IPS-NIHi7 (cell line): Measurements from ENCODE around the gene CX3CL1.
A peak's percentile ranks its signal among the peaks of the same experiment; 100 is the strongest.
"Not testable (repeated sequence)": the region's sequence is repeated elsewhere in the genome, so short reads cannot be mapped to it uniquely, and the experiment has no call there.

Experiments used
- DNase-seq: peaks from one replicate; pipeline ENCODE4 v3.0.0; 2012; ENCODE audit warnings: mixed read lengths; ENCODE audit errors: extremely low spot score

The CX3CL1 gene

DNA sequence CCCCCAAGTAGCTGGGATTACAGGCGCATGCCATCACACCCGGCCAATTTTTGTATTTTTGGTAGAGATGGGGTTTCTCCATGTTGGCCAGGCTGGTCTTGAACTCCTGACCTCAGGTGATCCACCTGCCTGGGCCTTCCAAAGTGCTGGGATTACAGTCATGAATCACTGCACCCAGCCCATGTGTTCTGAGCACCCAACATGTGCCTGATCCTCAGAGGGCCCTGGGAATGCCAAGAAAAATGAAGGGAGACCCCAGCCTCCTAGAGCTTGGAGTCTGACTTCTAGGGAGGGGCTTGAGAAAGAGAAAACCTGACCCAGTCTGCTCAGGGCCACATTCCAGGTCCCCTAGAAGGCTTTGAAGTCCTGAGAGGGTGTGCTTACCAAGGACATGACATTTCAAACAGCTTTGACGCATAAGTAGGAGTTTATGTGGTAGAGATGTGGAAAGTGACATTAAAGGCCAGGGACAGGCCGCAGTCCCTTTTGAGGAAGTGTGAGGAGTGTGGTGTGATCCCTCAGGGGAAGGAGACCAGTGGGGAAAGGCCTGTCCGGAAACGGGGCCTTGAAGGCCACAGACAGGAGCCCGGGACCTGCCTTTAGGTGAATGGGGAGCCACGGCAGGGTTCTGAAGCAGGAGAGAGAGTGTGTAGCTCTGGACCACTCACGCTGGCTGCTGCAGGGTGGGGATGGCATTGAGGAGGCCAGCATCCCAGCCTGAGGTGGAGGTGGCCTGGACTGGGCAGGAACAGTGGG is 14.8 kb upstream of the CX3CL1 start:
- no peak for DNase-seq

DNA sequence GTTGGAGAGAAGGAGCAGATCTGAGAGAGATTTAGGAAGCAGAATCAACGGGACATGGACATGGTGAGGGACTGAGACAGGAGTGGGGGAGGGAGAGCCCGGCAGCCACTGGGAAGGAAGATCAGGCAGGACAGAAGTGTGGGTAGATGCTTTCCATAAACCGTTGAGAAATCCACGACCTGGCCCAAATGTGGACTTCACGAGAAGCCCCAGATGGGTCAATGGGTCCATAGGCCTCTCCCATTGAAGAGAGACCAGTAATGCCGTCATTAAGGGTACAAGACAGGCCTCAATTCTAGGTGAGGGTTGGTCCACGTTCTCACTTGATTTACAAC is 14.2 kb upstream of the CX3CL1 start:
- no peak for DNase-seq

DNA sequence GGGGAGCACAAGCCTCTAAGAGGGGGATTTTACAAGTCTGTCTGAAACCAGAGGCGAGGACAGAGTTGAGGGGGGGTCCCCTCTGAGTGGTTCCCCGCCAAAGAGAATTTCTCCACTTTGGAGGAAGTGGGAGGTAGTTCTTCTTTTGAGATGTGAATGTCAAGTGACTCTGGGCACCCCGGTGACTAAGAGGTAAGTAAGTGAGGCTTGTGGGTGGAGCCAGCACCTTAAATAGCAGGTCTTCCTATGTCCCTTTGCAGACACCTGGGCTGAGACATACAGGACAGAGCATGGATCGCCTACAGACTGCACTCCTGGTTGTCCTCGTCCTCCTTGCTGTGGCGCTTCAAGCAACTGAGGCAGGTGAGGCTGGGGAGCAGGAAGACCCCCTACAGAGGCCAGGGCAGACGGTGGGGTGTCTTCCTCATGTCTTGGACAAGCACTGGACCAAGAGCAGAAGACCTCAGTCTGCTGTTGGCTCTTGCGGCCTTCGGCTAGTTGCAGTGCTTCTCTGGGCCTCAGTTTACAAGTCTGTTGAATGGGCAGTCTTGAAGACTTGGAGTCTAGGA is 13.7 kb upstream of the CX3CL1 start, which contains the start of gene CCL22:
Gene CCL22 (plus strand): TSS at position 257 of the 569 bp plus-strand sequence. CDS start 34 bp downstream, at position 291.
- peak; percentile 24 for DNase-seq

DNA sequence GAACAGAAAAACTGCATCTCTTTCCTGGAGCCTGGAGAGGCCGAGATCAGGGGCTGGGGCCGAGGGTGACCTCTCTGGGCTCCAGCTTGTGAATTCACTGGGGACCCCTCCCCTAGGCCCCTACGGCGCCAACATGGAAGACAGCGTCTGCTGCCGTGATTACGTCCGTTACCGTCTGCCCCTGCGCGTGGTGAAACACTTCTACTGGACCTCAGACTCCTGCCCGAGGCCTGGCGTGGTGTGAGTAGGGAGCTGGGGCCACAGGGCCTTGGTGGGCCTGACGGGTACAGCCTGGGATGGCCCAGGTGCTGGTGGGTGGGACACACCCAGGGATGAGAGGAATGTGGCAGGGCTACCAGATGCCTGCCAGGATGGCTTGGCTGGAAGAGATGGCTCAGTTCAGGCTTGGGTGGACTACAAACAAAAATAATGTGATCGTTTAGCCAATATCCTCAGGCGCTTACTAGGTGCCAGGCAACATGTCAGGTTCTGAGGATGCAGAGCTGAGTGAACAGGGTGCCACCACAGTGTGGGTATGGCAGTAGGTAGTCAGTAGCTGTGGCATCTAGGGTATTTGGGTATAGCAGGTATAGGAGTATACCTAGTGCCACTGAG is 11.9 kb upstream of the CX3CL1 start:
- DNase-seq, result peak; percentile 6

DNA sequence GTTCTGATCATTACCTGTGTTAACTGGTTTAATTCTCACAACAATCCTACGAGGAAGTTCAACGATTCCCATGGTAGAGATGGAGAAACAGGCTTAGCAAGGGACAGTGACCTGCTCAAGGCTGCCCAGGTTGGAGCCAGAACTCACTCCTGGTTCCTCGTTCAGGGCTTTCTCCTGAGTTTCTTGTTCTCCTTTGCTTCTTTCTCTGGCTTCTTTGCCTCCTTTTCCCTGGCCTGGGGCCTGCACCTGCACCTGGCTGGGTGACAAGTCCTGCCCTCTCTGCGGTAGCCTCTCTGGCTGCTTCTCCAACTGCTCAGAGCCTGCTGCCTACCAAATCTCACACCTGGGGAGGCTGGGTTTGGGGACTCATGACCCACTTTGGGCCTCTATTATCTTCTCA is 10.9 kb upstream of the CX3CL1 start:
- DNase-seq, result no peak

DNA sequence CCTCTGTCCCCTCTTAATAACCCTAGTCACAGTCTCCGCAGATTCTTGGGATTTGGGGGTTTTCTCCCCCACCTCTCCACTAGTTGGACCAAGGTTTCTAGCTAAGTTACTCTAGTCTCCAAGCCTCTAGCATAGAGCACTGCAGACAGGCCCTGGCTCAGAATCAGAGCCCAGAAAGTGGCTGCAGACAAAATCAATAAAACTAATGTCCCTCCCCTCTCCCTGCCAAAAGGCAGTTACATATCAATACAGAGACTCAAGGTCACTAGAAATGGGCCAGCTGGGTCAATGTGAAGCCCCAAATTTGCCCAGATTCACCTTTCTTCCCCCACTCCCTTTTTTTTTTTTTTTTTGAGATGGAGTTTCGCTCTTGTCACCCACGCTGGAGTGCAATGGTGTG is 8.1 kb upstream of the CX3CL1 start:
- DNase-seq, result no peak

DNA sequence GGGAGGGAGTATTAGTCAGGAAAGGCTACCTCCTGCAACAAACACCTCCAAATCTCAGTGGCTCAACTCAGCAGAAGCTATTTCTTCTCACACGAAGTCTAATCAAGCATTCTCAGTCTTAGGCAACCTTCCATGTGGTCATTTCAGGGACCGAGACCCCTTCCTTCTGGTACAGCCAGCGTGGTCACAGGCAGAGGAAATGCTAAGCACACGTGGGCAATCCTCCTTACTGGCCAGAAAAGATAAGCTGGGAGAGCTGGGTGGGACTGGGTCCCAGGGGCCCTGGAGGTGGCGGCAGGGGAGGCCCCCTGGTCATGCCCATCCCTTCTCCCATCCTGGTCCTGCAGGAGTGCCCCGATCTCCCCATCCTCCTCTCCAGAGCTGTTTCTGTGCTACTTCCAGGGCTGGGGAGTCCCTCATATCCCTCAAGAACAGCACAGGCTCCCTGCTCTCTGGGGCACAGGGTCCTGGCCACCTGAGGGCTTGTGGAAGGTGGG is 5.7 kb upstream of the CX3CL1 start:
- no peak for DNase-seq

DNA sequence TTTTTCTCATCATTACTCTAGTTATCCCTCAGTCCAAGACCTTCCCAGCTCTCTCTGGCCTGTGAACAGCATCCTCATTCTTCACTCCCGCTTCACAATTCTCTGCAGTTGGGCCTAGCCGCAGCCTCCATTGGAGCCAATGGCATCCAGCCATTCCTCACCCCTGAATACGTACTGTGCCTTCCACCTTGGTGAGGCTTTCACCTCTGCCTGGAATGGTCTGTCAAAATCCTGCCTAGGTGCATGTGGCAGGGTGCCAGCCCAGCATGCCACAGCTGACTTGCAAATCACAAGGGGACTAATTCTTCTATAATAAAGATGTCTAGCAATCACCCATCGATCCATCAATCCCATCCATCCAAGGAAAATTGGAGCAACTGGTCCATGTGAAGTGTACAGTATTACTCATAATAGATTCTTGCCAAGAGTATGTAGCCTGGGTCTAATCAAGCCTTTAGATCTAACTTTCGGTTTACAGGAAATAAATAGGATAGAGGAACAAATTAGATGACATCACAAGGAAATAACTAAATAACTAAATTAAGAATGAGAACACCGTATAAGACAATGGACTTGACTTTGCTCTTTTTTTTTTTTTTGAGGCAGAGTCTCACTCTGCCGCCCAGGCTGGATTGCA is 5.1 kb upstream of the CX3CL1 start:
- DNase-seq, result no peak

DNA sequence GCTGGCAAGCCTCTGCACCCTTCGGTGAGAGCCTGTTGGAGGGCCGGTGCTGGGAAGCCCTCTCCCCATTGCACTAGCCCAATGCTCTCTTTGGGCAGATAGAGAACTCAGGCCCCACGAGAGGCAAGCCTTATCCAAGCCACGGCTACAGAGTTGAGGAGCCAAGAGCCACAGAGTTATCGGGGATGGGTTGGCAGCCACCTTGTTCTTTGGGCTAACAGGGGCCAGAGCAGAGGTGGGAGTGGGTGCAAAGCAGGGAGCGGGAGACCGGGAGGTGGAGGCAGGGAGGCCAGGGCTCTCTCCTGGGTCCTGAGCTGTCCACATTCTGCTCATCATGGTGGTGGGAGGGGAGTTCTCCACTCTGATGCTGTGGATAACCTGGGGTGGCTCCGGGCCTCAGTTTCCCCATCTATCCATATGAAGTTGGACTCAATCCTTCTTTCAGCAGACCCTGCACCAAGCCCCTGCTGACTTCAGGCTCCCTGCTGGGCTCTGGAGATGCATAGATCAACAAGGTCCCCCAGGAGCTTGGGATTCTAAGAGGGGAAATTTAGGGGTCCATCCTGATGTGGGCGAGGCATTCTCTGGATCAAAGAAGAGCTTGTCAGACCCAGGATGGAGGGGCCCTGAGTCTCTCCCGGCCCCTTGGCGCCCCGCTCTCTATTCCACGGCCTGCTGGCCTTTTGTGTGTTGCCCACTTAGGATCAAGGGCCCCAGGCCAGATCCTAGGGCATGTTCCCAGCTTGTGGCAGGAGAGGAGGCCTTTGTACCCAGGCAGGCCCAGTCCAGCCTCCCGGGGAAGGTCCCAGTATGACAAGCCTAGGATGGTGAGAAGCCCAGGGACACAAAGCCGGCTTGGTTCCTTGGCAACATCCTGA is 557 bp upstream of the CX3CL1 start:
- DNase-seq, result no peak

DNA sequence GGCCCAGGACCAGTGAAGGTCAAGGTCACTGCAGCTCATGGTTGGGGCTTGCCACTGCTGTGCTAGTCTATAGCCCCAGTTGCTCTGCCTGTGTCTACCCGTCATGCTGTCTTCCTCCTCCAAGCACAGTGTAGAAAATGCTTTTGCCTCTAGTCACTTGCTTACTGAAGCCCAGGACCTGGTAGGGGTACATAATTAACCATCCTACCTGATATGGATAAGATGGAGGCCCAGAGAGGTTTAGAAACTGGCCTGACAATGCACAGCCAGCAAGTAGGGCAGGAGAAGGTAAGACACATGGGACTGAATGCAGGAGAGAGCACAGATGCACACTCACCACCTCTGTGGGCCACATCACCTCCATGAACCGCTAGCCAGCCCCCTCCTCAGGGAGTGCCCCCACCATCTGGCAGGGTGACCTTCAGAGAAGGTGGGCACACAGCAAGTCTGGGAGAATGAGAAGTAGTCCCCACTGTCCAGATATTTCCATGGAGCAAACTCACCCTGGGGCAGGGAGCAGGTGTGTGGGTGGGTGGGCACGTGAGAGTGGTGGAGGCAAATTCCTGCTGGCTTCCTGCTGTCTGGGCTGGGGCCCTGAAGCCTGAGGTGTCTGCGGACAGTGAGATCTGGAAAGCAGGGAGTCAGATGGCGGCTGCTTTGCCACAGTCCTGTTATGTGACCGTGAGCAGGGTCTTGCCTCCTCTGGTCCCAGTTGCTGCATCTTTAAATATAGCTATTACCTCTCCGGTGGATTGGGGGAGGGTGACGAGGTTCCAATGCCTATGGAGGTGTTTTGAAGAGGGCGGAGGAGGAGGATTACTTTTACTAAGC is 1.0 kb downstream of the CX3CL1 start:
- DNase-seq, result no peak

DNA sequence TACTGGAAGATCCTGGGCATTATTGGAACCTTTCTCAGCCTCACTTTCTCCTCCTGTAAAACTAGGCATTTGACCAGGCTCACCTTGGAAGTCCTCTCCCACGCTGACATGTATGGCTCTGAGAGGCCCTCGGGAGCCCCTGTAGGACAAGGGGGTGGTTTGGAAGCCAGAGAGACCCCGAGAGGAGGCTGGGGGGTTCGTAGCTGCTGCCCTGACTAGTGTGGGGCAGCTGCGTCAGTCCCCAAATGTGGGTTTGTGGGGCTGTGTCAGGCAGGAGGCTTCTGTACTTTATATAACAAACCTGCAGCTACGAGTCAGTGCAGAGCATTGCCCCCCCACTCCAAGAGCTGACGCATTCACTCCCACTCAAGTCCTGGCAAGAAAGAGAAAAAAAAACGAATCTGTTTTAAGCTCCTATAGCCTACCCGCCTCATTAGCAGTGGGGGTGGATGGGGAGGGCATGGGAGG is 1.8 kb downstream of the CX3CL1 start:
- no peak for DNase-seq

DNA sequence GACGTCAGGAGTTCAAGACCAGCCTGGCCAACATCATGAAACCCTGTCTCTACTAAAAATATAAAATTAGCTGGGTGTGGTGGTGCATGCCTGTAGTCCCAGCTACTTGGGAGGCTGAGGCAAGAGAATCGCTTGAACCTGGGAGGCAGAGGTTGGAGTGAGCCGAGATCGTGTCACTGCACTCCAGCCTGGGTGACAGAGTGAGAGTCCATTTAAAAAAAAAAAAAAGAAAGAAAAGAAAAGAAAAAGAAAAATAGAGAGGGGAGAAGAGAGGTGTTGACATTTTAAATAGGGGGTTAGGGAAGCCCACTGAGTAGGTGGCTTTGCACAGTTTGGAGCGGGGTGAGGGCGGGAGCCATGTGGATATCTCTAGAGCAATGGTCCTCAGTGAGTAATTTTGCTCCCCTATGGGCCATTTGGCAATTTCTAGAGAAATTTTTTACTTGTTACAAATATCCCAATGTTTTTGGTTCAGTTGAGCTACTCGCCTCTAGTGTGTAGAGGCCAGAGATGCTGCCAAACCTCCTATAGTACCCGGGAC is 2.7 kb downstream of the CX3CL1 start:
- DNase-seq, result not testable (repeated sequence)

DNA sequence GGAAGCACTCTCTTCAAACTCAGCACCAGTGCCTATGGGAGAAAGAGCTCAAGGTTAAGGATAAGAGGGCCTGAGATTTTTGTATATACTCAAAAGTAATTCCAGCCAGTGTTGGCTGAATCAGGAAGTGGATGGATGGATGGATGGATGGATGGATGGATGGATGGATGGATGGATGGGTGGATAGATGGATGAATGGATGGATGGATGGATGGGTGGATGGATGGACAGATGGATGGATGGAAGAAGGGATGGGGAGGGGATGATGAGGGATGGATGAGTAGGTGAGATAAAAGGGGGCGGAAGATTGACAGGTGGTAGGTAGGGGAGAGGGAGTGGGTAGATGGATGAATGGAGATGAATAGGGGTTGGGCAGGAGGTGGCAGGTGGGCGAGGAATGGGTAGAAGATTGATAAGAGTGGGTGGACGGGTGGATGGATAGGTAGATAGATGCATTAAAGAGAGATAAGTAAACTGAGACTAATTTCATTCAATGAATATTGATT is 4.1 kb downstream of the CX3CL1 start:
- no peak for DNase-seq

DNA sequence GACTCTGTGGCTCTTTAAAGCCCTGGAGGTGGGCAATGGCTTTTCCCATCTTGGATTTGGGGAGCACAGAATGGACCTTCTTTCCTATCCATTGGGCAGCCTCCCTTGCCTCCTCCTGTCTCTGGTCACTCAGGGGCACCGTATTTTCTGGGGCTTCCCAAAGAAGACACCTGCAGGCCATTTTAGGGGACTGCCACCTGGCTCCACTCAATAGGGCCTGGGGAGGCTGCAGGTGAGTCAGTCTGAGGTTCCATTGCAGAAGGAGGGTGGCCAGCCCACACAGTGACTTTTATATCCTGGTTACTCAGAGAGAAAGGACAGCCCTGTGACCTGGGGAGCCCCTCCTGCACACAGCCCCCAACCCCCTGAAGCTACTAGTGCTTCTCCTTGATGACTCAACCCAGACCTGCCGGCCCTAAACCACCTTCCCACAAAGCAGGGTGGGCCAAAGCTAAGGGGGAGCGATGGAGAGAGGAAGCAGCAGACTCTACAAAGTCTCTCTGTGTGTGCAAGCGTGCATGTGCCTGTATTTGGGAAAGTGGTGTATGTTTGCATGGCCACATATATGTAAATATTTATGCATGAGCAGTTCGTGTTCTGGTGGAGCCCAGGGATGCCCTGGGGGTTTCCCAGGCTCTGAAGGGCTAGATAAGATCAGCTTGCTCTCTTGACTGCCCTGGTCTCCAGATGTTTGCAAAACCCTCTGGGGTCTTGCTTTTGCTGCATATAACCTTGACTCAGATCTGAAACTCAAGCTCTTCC is 5.0 kb downstream of the CX3CL1 start:
- DNase-seq, result peak; percentile 58

DNA sequence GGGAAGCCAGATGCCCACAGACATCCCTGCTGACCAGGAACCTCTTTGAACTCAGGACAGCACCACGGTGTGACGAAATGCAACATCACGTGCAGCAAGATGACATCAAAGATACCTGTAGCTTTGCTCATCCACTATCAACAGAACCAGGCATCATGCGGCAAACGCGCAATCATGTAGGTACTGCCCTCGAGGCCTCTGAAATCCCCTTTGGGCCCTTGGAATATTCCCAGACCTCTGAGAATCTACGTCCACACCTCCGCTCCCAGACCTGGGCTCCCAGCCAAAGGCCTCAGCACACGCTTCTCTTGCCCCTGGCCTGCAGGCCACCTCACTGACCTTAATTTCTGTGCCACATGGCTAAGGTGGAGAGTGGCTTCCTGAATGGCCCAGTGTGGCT is 7.3 kb downstream of the CX3CL1 start:
- no peak for DNase-seq

DNA sequence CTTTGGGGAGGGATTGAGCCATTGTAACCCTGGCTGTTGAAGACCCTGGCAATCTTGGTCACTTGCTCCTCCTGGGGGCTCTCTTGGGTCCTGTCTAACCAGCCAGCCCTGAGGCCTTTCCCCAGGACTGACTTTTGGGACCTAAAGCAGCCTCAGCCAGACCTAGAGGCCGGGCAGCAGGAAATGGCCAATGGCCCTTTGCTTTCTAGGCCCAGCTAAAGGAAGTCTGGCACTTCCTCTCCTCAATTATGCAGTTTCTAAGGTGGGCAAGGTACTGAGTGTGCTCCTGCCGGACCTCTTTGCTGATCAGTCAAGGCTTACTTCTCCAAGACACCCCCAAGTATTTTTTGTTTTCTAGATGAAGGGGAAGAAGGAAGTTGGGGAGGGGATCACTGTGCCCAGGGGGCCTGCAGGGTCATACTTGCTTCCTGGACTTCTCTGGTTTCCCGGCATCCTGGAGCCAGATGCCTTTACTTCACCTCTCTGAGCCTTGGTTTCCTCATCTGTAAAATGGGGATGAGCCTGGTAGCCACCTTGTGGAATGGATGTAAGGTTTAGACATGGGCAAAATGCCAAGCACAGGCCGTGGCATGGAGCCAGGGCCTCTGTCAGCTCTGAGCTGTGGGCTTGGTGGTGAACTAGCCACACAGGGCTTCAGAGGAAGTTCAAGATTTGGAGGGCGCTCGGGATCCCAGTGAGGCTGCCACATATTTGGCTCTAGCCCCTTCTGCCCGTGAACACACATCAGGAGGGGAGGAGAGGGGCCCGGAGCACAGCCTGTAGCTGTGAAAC is 8.6 kb downstream of the CX3CL1 start:
- no peak for DNase-seq

DNA sequence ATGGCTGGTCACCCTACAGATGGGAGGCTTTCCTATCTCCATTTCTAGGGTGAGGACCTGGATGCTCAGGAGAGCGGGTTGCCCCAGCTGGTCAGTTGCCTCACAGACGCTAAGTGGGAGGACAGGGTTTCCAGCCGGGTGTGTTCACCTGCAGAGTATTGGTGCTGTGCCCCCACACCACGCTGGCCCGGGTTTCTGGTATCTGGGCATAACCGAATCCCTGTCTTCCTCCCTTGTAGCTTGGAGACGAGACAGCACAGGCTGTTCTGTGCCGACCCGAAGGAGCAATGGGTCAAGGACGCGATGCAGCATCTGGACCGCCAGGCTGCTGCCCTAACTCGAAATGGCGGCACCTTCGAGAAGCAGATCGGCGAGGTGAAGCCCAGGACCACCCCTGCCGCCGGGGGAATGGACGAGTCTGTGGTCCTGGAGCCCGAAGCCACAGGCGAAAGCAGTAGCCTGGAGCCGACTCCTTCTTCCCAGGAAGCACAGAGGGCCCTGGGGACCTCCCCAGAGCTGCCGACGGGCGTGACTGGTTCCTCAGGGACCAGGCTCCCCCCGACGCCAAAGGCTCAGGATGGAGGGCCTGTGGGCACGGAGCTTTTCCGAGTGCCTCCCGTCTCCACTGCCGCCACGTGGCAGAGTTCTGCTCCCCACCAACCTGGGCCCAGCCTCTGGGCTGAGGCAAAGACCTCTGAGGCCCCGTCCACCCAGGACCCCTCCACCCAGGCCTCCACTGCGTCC is 9.7 kb downstream of the CX3CL1 start:
- no peak for DNase-seq
